GM12891 (cell line): ENCODE data around the gene RNF113B.

ENCODE experiments used
- POU2F2 ChIP-seq: IDR thresholded peaks from 2 replicates; pipeline ENCODE4 v1.6.1; 2011; ENCODE audit warnings: low read depth, mild to moderate bottlenecking, control low read depth, low read length, moderate library complexity
- TAF1 ChIP-seq: IDR thresholded peaks from 2 replicates; pipeline ENCODE4 v1.6.1; 2011; ENCODE audit warnings: low read depth, low read length, control low read depth

DNA sequence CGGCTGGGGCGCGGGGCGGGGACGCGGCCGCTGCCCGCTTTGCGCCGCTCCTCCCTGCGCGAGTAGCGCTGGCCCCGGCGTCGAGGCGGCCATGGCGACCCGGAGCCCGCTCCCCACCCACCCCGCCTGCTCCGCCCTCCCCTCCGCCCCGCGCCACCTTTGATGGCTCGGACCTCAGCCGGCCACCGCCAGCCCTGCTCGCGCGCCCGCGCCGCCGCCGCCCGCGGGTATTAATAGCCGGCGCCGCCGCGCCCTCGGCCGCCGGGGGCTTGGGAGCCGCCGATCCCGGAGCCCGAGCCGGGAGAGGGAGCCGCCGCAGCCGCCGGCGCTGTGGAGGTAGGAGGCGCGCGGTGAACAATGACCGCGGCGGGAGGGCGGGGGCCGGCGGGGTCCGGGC, 33.9 kb downstream of the RNF113B start:
- TF ChIP-seq POU2F2 (no peak), TAF1 (no peak)
